HepG2 (cell line): ENCODE results near the gene ITK. TPM values are rescaled to one million over a fixed set of nuclear protein-coding genes. Genes with fewer than 3 reads are reported as not detected.

Experiments
- ATAC-seq: fragments of 200-7000 bp; cut with Tn5 transposase; 3 replicates; pipeline ENCODE4 v1.9.1; 2020; ENCODE audit warnings: mild to moderate bottlenecking, moderate library complexity
- BruUV-seq: library from RNA; stranded (reverse); fragments of 400-500 nt; replicated peaks from 2 replicates; lab custom pipeline; 2021; lab: Mats Ljungman, UMichigan
- CTCF ChIA-PET: fragments of 300-600 bp; formaldehyde crosslinking; extraction: SDS; loops from one replicate; lab custom pipeline; 2021; ENCODE audit warnings: low total read pairs, inconsistent platforms, low intra/inter-chr PET ratio; lab: Yijun Ruan, JAX
- POLR2A ChIA-PET: fragments of 350-600 bp; sonication (Branson Sonifier 250); formaldehyde crosslinking; loops from one replicate; lab custom pipeline; 2020; ENCODE audit warnings: antibody characterized with exemption, inconsistent platforms; lab: Yijun Ruan, JAX
- DNase-seq: peaks from one replicate; pipeline ENCODE4 v3.0.0-alpha.2; 2015; ENCODE audit warnings: low spot score
- FAIRE-seq: peaks from 3 replicates; lab custom pipeline; 2011; peaks lifted over from hg19 to GRCh38; lab: Jason Lieb, UNC
- H2AFZ ChIP-seq: one replicate; pipeline ENCODE4 v1.6.1; 2011; ENCODE audit warnings: low read length, inconsistent platforms
- H3K27ac ChIP-seq: fragments of 300-600 bp; 3 replicates; pipeline ENCODE4 v1.8.0; 2011; ENCODE audit warnings: mixed run types, mild to moderate bottlenecking, mixed read lengths, low read length, inconsistent platforms; ENCODE audit not compliant: insufficient read depth; ENCODE audit errors: extremely low read length
- H3K27me3 ChIP-seq, 2 experiments: fragments of 200-600 bp in 1 of 2; 2 replicates in 1 of 2; 3 replicates in 1 of 2; pipeline versions ENCODE4 v1.6.0 to v1.8.0; 2011; ENCODE audit warnings: low read length in 2 of 2, mild to moderate bottlenecking in 2 of 2, moderate library complexity in 2 of 2, inconsistent platforms in 1 of 2; ENCODE audit not compliant: insufficient read depth in 2 of 2, control insufficient read depth in 1 of 2
- H3K36me3 ChIP-seq, 2 experiments: fragments of 200-600 bp in 1 of 2; replicated peaks in 1 of 2; 2 replicates in 1 of 2; 3 replicates in 1 of 2; pipeline versions ENCODE4 v1.5.1 to v1.8.0; 2011; ENCODE audit warnings: low read length in 2 of 2, inconsistent platforms in 1 of 2; ENCODE audit not compliant: insufficient read depth in 2 of 2, control insufficient read depth in 1 of 2
- H3K4me1 ChIP-seq: 2 replicates; pipeline ENCODE4 v1.5.1; 2012; ENCODE audit warnings: low read length, inconsistent platforms; ENCODE audit not compliant: insufficient read depth
- H3K4me2 ChIP-seq: 2 replicates; pipeline ENCODE4 v1.6.0; 2011; ENCODE audit warnings: low read depth, low read length, inconsistent platforms
- H3K4me3 ChIP-seq, 3 experiments: fragments of 200-600 bp in 1 of 3; sonication (generic), shearing (Covaris generic) in 1 of 3; replicated peaks in 1 of 3; 2 replicates each; pipeline ENCODE4 v1.5.1; 2011 to 2016; ENCODE audit warnings: low read length in 3 of 3, inconsistent platforms in 2 of 3, low read depth in 2 of 3, mild to moderate bottlenecking in 2 of 3, control low read depth in 1 of 3, mixed read lengths in 1 of 3; ENCODE audit not compliant: insufficient read depth in 1 of 3
- H3K79me2 ChIP-seq: one replicate; pipeline ENCODE4 v1.6.1; 2011; ENCODE audit warnings: low read length, inconsistent platforms; ENCODE audit not compliant: insufficient read depth
- H3K9ac ChIP-seq: 2 replicates; pipeline ENCODE4 v1.6.0; 2011; ENCODE audit warnings: mild to moderate bottlenecking, low read depth, low read length, inconsistent platforms; ENCODE audit not compliant: insufficient read depth
- H3K9me3 ChIP-seq: 2 replicates; pipeline ENCODE4 v1.5.1; 2012; ENCODE audit warnings: mild to moderate bottlenecking, low read length
- H4K20me1 ChIP-seq: 2 replicates; pipeline ENCODE4 v1.6.0; 2011; ENCODE audit warnings: inconsistent platforms, mild to moderate bottlenecking, low read length, moderate library complexity; ENCODE audit not compliant: insufficient read depth
- CREM ChIP-seq, 2 experiments: sonication (generic) in 1 of 2; formaldehyde crosslinking in 1 of 2; IDR thresholded peaks; 2 replicates each; pipeline versions ENCODE4 v1.4.0 to v1.6.1; 2016 to 2020; ENCODE audit warnings: antibody characterized with exemption in 1 of 2, mild to moderate bottlenecking in 1 of 2, missing genetic modification reagents in 1 of 2
- MAFF ChIP-seq: IDR thresholded peaks from 2 replicates; pipeline ENCODE4 v1.6.1; 2011; ENCODE audit warnings: low read depth, low read length, improper control_type of control experiment
- NR1H2 ChIP-seq: sonication (generic); formaldehyde crosslinking; IDR thresholded peaks from 2 replicates; pipeline ENCODE4 v1.8.1; 2022; ENCODE audit warnings: low read depth, missing genetic modification reagents, borderline replicate concordance
- RBAK ChIP-seq: sonication (generic); formaldehyde crosslinking; IDR thresholded peaks from 2 replicates; pipeline ENCODE4 v1.5.1; 2020; ENCODE audit warnings: mild to moderate bottlenecking, missing genetic modification reagents
- YEATS2 ChIP-seq: sonication (generic); formaldehyde crosslinking; IDR thresholded peaks from 2 replicates; pipeline ENCODE4 v1.4.0; 2020; ENCODE audit warnings: missing genetic modification reagents, borderline replicate concordance
- ZNF33B ChIP-seq: sonication (generic); formaldehyde crosslinking; IDR thresholded peaks from 2 replicates; pipeline ENCODE4 v1.5.1; 2020; ENCODE audit warnings: mild to moderate bottlenecking, missing genetic modification reagents
- ZNF350 ChIP-seq: sonication (generic); formaldehyde crosslinking; IDR thresholded peaks from 2 replicates; pipeline ENCODE4 v1.4.0; 2020; ENCODE audit warnings: mild to moderate bottlenecking, low read depth, missing genetic modification reagents, borderline replicate concordance
- ZNF891 ChIP-seq: sonication (generic); formaldehyde crosslinking; IDR thresholded peaks from 2 replicates; pipeline ENCODE4 v1.5.0; 2020; ENCODE audit warnings: mild to moderate bottlenecking, missing genetic modification reagents
- WGBS: methylation state at CpG from one replicate; pipeline ENCODE4 v1.1.6; 2017; ENCODE audit warnings: low lambda C conversion rate; 5-methylcytosine and 5-hydroxymethylcytosine counted together
- in situ Hi-C: cut with HindIII; loops from 2 replicates; pipeline ENCODE4 v1.10.0; 2017; ENCODE audit warnings: low pct_unique_long_range_greater_than_20kb; ENCODE audit not compliant: extremely low pct_ligation_motif_present
- intact Hi-C: fragments of 100-400 bp; cut with micrococcal nuclease; formaldehyde crosslinking; loops from one replicate; pipeline ENCODE4 v1.10.0; 2022; ENCODE audit not compliant: unreplicated experiment
- polyA plus RNA-seq, 8 experiments: library from polyadenylated mRNA; depleted of rRNA in 3 of 8; stranded (reverse) in 7 of 8; unstranded in 1 of 8; fragments of >200 nt; fragmentation: Illumina TruSeq in 4 of 8; extraction: Trizol in 4 of 8; gene quantifications; 2 replicates each; pipeline versions ENCODE4 v1.2.1 to v1.2.3, GENCODE V29; 2011 to 2016; ENCODE audit warnings: low read depth in 4 of 8, missing spikeins in 1 of 8, mixed read lengths in 1 of 8; ENCODE audit not compliant: insufficient read depth in 1 of 8
- total RNA-seq, 5 experiments: library from RNA; depleted of rRNA; stranded (reverse); fragments of >200 nt; fragmentation: Illumina TruSeq; extraction: Trizol; gene quantifications; 2 replicates each; pipeline ENCODE4 v1.2.3, GENCODE V29; 2016; ENCODE audit warnings: low read depth in 1 of 5
- TF ChIP-seq, protein P1 (sequence below): sonication (generic); formaldehyde crosslinking; IDR thresholded peaks from 2 replicates; pipeline ENCODE4 v1.4.0; 2020; ENCODE audit warnings: missing genetic modification reagents, mild to moderate bottlenecking, borderline replicate concordance
- TF ChIP-seq, protein P2 (sequence below): sonication (generic); formaldehyde crosslinking; IDR thresholded peaks from 2 replicates; pipeline ENCODE4 v1.4.0; 2020; ENCODE audit warnings: mild to moderate bottlenecking, missing genetic modification reagents
- TF ChIP-seq, protein P3 (sequence below): sonication (generic); formaldehyde crosslinking; IDR thresholded peaks from 2 replicates; pipeline ENCODE4 v1.5.0; 2020; ENCODE audit warnings: missing genetic modification reagents
- TF ChIP-seq, protein P4 (sequence below): sonication (generic); formaldehyde crosslinking; IDR thresholded peaks from 2 replicates; pipeline ENCODE4 v1.4.0; 2020; ENCODE audit warnings: mild to moderate bottlenecking, missing genetic modification reagents
- TF ChIP-seq, protein P5 (sequence below): sonication (generic); formaldehyde crosslinking; IDR thresholded peaks from 2 replicates; pipeline ENCODE4 v1.4.0; 2020; ENCODE audit warnings: missing genetic modification reagents

ITK gene
- total and polyA plus RNA-seq, 2 of the 13 experiments (the other 11 are each of a cell fraction or from before 2014, with no cell fraction given) = 0.01 TPM; not detected in 1

DNA sequence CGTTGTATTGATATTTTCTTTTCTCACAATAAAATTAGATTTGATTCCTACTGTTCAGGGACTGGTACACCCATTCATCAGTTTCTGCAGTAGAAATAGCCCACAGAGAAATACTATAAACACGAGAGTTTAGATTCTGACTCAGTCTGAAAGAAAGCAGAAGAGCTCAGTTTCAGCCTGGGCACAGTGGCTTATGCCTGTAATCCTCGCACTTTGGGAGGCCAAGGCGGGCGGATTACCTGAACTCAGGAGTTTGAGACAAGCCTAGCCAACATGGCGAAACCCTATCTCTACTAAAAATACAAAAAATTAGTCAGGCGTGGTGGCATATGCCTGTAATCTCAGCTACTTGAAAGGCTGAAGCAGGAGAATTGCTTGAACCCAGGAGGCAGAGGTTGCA is 8.6 kb downstream of the ITK start (continued):
- TF ChIP-seq ZNF33B (CRISPR knock-in tag) = no peak
- TF ChIP-seq YEATS2 (CRISPR knock-in tag) = no peak
- TF ChIP-seq, protein P1, sequence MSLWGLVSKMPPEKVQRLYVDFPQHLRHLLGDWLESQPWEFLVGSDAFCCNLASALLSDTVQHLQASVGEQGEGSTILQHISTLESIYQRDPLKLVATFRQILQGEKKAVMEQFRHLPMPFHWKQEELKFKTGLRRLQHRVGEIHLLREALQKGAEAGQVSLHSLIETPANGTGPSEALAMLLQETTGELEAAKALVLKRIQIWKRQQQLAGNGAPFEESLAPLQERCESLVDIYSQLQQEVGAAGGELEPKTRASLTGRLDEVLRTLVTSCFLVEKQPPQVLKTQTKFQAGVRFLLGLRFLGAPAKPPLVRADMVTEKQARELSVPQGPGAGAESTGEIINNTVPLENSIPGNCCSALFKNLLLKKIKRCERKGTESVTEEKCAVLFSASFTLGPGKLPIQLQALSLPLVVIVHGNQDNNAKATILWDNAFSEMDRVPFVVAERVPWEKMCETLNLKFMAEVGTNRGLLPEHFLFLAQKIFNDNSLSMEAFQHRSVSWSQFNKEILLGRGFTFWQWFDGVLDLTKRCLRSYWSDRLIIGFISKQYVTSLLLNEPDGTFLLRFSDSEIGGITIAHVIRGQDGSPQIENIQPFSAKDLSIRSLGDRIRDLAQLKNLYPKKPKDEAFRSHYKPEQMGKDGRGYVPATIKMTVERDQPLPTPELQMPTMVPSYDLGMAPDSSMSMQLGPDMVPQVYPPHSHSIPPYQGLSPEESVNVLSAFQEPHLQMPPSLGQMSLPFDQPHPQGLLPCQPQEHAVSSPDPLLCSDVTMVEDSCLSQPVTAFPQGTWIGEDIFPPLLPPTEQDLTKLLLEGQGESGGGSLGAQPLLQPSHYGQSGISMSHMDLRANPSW (CRISPR knock-in tag) = no peak
- no peak for TF ChIP-seq RBAK

DNA sequence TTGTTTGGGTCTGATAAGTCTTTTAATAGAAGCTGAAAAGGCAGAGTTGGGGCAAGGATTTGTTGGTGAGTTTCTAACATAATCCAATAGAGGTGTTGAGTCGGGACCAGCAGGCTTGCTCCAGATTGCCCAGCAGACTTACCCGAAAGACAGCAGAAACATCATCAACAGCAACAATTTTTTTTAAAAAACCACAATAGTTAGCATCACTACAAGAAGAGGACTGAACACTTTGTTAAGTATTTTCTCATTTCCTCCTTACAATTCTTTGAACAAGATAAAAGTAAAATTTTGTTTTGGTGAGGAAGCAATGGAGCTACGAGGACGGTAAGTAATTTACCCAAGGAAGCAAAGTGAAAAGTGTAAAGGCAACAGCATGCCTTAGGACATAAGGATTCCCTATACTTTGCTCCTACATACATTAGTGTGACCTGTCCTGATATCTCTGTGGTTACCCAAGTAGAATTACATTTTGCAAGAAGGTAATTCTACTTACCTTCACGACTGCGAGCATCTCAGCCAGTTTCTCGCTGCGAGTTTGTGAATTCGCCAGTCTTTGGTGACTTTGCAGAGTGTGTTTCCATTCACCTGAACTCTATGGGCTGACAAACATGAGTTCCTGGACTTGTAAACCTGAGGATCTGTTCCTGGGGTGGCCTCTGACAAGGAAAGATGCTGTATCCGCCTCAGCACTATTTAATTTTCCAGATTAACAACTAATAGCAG is 13.2 kb downstream of the ITK start:
- ATAC-seq = no peak
- no peak for FAIRE-seq
- Histone ChIP-seq H3K9ac (no peak overlapping the region), H2AFZ (no peak overlapping the region), H3K27ac (no peak overlapping the region), H3K4me1 (no peaks in the 10 kb centered on the region), H4K20me1 (no peaks in the 10 kb centered on the region; the same call in 1 of the 2 replicates), H3K36me3 (no peaks in the 10 kb centered on the region), H3K79me2 (no peaks in the 10 kb centered on the region), H3K9me3 (no peaks in the 10 kb centered on the region), H3K27me3 (peaks cover 0 to 5% of the 10 kb centered on the region in 2 experiments; a peak in 2 of 5 replicates), H3K4me3 (no peak overlapping the region), H3K4me2 (no peak overlapping the region)
- CTCF ChIA-PET = no interaction called here
- in situ Hi-C loops (no loop called here), intact Hi-C loops (no loop called here)
- DNase-seq = no peak
- POLR2A ChIA-PET = no interaction called here
- whole genome bisulfite sequencing = 2% methylated on average over 6 of the region's 10 CpGs
- BruUV-seq = no TSS peak
- TF ChIP-seq, protein P2, sequence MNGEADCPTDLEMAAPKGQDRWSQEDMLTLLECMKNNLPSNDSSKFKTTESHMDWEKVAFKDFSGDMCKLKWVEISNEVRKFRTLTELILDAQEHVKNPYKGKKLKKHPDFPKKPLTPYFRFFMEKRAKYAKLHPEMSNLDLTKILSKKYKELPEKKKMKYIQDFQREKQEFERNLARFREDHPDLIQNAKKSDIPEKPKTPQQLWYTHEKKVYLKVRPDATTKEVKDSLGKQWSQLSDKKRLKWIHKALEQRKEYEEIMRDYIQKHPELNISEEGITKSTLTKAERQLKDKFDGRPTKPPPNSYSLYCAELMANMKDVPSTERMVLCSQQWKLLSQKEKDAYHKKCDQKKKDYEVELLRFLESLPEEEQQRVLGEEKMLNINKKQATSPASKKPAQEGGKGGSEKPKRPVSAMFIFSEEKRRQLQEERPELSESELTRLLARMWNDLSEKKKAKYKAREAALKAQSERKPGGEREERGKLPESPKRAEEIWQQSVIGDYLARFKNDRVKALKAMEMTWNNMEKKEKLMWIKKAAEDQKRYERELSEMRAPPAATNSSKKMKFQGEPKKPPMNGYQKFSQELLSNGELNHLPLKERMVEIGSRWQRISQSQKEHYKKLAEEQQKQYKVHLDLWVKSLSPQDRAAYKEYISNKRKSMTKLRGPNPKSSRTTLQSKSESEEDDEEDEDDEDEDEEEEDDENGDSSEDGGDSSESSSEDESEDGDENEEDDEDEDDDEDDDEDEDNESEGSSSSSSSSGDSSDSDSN (CRISPR knock-in tag) = no peak
- no peak for TF ChIP-seq NR1H2 (CRISPR knock-in tag)
- TF ChIP-seq, protein P3, sequence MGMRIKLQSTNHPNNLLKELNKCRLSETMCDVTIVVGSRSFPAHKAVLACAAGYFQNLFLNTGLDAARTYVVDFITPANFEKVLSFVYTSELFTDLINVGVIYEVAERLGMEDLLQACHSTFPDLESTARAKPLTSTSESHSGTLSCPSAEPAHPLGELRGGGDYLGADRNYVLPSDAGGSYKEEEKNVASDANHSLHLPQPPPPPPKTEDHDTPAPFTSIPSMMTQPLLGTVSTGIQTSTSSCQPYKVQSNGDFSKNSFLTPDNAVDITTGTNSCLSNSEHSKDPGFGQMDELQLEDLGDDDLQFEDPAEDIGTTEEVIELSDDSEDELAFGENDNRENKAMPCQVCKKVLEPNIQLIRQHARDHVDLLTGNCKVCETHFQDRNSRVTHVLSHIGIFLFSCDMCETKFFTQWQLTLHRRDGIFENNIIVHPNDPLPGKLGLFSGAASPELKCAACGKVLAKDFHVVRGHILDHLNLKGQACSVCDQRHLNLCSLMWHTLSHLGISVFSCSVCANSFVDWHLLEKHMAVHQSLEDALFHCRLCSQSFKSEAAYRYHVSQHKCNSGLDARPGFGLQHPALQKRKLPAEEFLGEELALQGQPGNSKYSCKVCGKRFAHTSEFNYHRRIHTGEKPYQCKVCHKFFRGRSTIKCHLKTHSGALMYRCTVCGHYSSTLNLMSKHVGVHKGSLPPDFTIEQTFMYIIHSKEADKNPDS = no peak
- no peak for TF ChIP-seq ZNF891 (CRISPR knock-in tag)
- TF ChIP-seq CREM (IDR thresholded peaks at IDR 0.05) = no peak
- TF ChIP-seq CREM (CRISPR knock-in tag; IDR thresholded peaks at IDR 0.05) = no peak
- TF ChIP-seq, protein P4, sequence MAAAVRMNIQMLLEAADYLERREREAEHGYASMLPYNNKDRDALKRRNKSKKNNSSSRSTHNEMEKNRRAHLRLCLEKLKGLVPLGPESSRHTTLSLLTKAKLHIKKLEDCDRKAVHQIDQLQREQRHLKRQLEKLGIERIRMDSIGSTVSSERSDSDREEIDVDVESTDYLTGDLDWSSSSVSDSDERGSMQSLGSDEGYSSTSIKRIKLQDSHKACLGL (CRISPR knock-in tag) = no peak
- TF ChIP-seq ZNF350 (CRISPR knock-in tag) = no peak
- no peak for TF ChIP-seq MAFF
- TF ChIP-seq, protein P5, sequence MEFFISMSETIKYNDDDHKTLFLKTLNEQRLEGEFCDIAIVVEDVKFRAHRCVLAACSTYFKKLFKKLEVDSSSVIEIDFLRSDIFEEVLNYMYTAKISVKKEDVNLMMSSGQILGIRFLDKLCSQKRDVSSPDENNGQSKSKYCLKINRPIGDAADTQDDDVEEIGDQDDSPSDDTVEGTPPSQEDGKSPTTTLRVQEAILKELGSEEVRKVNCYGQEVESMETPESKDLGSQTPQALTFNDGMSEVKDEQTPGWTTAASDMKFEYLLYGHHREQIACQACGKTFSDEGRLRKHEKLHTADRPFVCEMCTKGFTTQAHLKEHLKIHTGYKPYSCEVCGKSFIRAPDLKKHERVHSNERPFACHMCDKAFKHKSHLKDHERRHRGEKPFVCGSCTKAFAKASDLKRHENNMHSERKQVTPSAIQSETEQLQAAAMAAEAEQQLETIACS (CRISPR knock-in tag) = no peak
